ENCODE results near the gene COL6A2.
A peak's percentile ranks its signal among the peaks of the same experiment; 100 is the strongest.
"Not testable (repeated sequence)": the region's sequence is repeated elsewhere in the genome, so short reads cannot be mapped to it uniquely, and the experiment has no call there.

COL6A2 gene

DNA sequence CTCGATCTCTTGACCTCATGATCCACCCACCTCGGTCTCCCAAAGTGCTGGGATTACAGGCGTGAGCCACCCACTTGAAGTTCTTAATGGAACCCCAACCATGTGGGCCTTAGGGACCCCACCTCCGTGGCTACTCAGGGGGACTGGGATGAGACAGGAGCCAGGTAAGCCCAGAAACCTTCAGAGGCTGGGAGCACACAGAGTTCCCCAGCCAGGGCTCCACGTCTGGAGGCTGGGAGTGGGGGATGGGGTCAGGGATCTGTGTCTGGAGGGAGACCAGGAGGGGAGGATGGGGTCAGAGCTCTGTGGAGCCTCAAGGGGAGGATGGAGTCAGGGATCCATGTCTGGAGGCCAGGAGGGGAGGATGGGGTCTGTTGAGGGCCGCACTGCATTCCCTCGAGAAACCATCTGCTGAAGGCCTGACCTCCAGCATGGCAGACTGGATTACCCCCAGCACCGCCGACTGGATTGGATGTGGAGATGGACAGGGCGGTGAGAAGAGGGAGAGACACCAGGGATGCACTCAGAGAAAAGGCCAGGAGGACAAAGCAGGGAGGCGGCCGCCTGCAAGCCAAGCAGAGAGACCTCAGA, 59.6 kb downstream of the COL6A2 start:
- peak; percentile 35 for DNase-seq

DNA sequence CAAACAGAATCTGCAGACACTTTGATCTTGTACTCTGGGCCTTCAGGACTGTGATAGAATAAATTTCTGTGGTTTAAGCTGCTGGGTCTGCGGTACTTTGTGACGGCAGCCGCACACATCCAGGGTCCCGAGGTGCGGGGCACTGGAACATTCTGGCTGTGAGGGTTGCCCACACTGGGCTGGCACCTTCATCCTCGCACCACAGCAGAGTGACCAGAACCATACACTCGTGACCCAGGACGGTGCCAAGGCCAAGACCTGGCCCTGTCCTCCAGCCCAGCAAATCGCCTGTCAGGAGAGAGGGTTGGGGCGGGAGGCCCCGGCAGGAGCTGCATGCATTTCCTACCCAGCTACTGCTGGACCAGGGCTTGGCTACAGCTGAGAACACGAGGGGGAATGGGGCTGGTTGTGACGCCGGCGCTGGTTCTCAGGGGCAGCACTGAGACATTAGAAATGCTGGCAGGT, 60.1 kb downstream of the COL6A2 start:
- peak; percentile 29 for DNase-seq

DNA sequence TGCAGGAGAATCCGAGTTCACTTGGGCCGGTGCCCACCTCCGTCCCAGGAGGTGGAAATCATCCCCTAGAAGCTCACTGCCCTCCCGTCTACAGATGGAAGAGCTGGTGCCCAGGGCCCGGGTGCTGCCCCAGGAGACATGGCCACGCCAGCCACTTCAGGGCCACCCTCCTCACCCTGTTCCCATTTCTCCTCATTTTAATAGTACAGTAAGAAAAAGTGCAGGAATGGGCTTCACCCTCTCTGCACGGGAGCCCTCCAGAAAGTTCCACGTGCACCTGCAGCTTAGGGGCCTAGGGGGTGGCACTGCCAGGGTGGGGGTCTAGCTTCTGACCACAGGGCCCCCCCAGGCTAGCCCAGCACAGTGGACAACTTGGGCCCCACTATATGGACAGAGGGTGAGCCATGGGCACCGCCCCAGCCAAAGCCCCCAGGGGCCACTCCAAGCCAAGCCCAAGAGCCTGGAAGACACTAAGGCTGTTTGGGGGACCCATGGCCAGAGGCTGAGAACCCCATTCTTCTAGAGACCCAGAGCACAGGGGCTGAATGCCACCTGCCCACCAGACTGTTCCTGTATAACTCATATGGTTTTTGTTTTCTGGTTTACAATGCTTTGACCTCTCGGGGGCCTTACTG, 60.9 kb downstream of the COL6A2 start:
- peak; percentile 35 for DNase-seq

DNA sequence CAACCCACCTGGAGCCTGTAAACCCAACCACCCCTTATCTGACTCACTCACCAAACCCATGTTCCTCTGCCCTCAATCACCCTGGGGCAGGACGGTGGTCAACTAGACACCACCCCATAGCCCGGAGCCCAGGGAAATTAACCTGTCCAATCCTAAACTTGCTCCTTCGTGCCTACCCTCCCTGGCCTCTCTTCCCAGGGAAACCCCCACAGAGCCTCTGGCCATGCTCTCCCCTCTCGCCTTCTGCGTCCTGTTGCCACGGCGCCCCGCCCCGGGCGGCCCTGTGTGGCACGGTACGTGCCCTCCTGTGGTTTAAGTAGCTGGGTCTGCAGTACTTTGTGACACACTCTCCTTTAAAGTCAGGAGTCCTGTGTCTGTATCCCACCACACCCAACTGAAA, 61.5 kb downstream of the COL6A2 start:
- no peak for DNase-seq

DNA sequence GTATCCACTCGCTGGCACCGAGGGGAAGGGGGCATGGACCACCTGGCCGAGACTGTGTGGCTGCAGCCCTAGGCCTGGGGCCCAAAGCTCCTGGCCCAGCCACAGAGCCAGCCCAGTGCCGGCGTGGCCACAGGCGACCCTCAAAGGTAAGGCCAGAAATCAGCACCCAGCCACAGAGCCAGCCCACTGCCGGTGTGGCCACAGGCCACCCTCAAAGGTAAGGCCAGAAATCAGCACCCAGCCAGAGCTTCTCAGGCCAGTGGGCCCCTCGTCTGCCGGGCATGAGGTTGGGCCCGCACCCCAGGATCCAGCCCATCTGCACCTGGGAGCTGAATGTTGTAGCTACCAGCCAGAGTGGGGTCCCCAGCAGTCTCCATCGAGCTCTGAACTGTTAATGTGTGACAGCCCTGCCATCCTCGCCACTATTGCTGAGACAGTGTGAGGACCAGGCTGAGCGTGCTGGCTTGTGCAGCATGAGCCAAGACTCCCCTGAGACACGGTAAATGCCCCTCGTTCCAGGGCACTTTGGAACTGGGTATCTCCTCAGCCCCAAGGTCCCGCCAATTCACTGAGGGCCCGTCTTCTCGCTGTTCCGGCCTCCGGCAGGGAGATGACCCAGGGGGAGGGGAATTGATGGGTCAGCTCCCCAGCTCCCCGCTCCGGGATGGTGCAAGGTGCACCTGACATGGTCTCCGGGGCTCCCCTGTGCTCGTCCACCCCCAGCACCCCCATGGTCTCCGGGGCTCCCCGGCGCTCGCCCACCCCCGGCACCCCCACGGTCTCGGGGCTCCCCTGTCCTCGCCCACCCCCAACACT, 62.1 kb downstream of the COL6A2 start:
- DNase-seq = peak; percentile 47

DNA sequence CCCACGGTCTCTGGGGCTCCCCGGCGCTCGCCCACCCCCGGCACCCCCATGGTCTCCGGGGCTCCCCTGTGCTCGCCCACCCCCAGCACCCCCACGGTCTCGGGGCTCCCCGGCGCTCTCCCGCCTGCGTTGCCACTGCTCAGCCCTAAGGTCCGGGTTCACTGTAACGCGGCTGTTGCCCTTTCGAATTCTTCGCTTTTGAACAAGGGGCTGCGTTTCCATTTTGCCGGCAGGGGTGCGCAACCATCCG, 62.7 kb downstream of the COL6A2 start:
- DNase-seq = no peak

GRCh38 chr21:46160907-46161632, 63.2 kb downstream of the COL6A2 start:
- DNase-seq = peak; percentile 52

- peak; percentile 42 for DNase-seq
Measured at GRCh38 chr21:46161633-46162592, 64.0 kb downstream of the COL6A2 start.

GRCh38 chr21:46163380-46163779, 65.5 kb downstream of the COL6A2 start:
- peak; percentile 7 for DNase-seq

GRCh38 chr21:46165098-46165497, 67.2 kb downstream of the COL6A2 start:
- DNase-seq = no peak

- peak; percentile 40 for DNase-seq
Measured at GRCh38 chr21:46168238-46168637, 70.3 kb downstream of the COL6A2 start.

GRCh38 chr21:46168659-46169386, 70.9 kb downstream of the COL6A2 start:
- DNase-seq = peak; percentile 33

DNA sequence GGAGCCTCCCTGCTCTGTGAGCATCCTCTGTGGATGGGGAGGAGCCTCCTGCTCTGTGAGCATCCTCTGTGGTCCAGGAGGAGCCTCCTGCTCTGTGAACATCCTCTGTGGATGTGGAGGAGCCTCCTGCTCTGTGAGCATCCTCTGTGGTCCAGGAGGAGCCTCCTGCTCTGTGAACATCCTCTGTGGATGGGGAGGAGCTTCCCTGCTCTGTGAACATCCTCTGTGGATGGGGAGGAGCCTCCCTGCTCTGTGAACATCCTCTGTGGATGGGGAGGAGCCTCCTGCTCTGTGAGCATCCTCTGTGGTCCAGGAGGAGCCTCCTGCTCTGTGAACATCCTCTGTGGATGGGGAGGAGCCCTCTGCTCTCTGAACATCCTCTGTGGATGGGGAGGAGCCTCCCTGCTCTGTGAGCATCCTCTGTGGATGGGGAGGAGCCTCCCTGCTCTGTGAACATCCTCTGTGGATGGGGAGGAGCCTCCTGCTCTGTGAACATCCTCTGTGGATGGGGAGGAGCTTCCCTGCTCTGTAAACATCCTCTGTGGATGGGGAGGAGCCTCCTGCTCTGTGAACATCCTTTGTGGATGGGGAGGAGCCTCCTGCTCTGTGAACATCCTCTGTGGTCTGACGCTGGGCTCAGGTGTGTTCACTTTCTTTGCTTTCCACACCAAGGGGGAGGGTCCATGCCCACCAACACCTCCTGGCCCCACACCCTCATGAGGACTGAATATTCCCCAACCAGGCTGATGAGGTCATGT, 72.7 kb downstream of the COL6A2 start:
- peak; percentile 22 for DNase-seq

DNA sequence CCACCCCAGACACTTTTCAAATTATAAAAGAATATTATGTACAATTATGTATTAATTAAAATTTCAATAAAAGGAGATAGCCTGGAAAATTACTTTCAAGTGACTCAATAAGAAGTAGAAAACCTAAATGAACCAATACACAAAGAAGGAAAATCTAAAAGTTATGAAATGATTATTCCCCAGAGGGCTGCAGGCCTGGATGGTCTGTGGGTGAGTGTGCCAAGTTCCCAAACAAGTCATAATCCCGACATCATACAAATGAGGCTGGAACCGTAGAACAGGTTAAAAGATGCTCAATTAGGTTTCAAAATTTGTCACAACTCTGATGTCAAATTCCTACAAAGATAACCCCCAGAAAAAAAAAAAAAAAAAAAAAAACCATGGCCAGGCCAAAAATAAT, 73.7 kb downstream of the COL6A2 start:
- peak; percentile 6 for DNase-seq

- peak; percentile 15 for DNase-seq
Measured at GRCh38 chr21:46171996-46172862, 74.3 kb downstream of the COL6A2 start.

GRCh38 chr21:46172863-46173528, 75.1 kb downstream of the COL6A2 start:
- peak; percentile 26 for DNase-seq

DNA sequence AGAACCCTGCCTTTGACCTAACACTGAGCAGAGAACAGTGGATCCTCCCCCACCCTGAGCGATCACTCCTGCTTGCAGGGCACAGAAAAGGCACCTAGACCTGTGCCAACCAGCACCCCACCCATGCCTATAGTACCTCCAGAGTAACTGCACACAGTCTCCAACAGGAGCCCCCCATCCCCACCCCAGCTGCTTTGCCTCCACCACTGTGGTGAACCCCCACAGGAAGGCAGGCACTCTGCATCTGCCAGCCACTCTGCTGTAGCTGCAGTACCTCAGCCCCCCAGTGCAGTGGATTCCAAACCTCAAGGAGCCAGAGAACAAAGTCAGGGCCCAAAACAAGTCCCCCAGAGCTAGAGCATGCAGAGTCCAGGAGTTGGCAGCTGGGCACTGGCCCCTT, 75.7 kb downstream of the COL6A2 start:
- DNase-seq = peak; percentile 35

- DNase-seq = not testable (repeated sequence)
Measured at GRCh38 chr21:46176443-46177129, 78.7 kb downstream of the COL6A2 start.

- no peak for DNase-seq
Measured at GRCh38 chr21:46178961-46179360, 81.0 kb downstream of the COL6A2 start.
